H1 (cell line): ENCODE data around the gene COQ10B. TPM values are rescaled to one million over a fixed set of nuclear protein-coding genes. Genes with fewer than 3 reads are reported as not detected.

Source experiments
- CBX5 ChIP-seq: fragments of 300-800, 300-1000 bp; sonication (generic); IDR thresholded peaks from 2 replicates; pipeline ENCODE4 v1.7.1; 2016; ENCODE audit warnings: antibody characterized with exemption, low read length, low read depth
- CHD1 ChIP-seq: IDR thresholded peaks from 2 replicates; pipeline ENCODE4 v1.6.1; 2012; ENCODE audit warnings: low read depth, low read length, improper control_type of control experiment
- GABPA ChIP-seq: IDR thresholded peaks from 2 replicates; pipeline ENCODE4 v1.6.1; 2011; ENCODE audit warnings: mild to moderate bottlenecking, low read length, moderate library complexity, borderline replicate concordance; ENCODE audit not compliant: insufficient read depth
- JUN ChIP-seq: IDR thresholded peaks from 2 replicates; pipeline ENCODE4 v1.6.1; 2011; ENCODE audit warnings: low read depth, mild to moderate bottlenecking, improper control_type of control experiment, low read length
- JUND ChIP-seq: IDR thresholded peaks from 2 replicates; pipeline ENCODE4 v1.6.1; 2011; ENCODE audit warnings: mild to moderate bottlenecking, improper control_type of control experiment, low read length
- SP2 ChIP-seq: IDR thresholded peaks from 2 replicates; pipeline ENCODE4 v1.6.1; 2012; ENCODE audit warnings: mild to moderate bottlenecking, low read length, inconsistent platforms
- TCF12 ChIP-seq: IDR thresholded peaks from 2 replicates; pipeline ENCODE4 v1.6.1; 2011; ENCODE audit warnings: low read depth, mild to moderate bottlenecking, low read length
- TEAD4 ChIP-seq: IDR thresholded peaks from 2 replicates; pipeline ENCODE4 v1.6.1; 2012; ENCODE audit warnings: low read depth, low read length, inconsistent platforms, mixed read lengths
- YY1 ChIP-seq: IDR thresholded peaks from 2 replicates; pipeline ENCODE4 v1.6.1; 2011; ENCODE audit warnings: low read depth, mild to moderate bottlenecking, low read length
- polyA plus RNA-seq, 7 experiments: library from polyadenylated mRNA; depleted of rRNA in 3 of 7; stranded (reverse) in 5 of 7; unstranded in 2 of 7; fragments of >200 nt in 5 of 7; fragments of 200-250 nt in 2 of 7; gene quantifications; 1 replicate in 5 of 7; 2 replicates in 1 of 7; 4 replicates in 1 of 7; pipeline versions ENCODE4 v1.2.1 to v1.2.3, GENCODE V29; 2011 to 2013; ENCODE audit warnings: missing spikeins in 2 of 7, mixed read lengths in 2 of 7
- total RNA-seq: library from RNA; stranded (reverse); fragmentation: NEBNext Ultra II Directional; extraction: Animal tissue kit (Norgen Biotek cat#: 25700); gene quantifications from 2 replicates; pipeline ENCODE4 v1.2.1, GENCODE V29; 2021
- TF ChIP-seq, protein P1 (sequence below): fragments of 300-600 bp; sonication (generic); IDR thresholded peaks from 2 replicates; pipeline ENCODE4 v1.7.1; 2012; ENCODE audit warnings: low read length, moderate library complexity, mild to moderate bottlenecking, inconsistent platforms; ENCODE audit not compliant: insufficient replicate concordance

COQ10B gene
- total and polyA plus RNA-seq, 2 of the 8 experiments (the other 6 are each of a cell fraction or from before 2014, with no cell fraction given) = 1.9 to 17.3 TPM

DNA sequence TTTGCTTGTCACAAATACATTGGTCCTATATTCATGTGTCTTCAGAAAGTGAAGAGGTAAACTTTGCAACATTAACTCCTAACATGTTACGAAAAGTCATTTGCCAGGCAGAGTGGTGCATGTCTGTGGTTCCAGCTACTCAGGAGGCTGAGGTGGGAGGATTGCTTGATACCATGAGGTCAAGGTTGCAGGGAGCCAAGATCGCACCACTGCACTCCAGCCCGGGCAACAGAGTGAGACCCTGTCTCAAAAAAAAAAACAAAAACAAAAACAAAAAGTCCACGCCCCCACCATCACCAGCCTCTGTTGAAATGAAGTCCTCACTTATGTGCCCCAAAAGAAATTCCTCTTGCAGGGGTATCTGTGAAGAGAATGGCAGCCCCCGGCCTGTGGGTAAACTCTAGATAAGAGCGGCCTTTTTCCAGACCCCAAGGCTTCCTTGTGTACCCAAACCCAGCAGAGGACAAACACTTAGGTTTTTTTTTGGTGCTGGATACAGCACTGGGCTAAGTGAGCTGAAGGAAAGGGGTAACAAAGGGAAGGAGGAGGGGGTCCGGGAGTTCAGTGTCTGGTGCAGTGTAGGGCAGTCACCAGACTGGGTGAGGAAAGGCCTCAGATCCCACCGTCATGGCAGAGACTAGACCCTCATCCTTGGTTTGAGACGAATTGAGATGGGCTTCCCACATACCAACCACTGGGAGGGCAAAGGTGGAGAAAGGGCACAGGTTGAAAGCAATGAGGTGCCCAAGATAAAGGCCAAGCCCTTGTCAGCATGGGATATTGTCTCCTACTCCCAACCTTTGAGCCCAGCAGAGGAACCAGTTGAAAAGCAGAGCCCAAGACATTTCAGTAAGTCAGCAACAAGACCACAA lies 27.0 kb downstream of the COQ10B start (continued):
- TF ChIP-seq, protein P1, sequence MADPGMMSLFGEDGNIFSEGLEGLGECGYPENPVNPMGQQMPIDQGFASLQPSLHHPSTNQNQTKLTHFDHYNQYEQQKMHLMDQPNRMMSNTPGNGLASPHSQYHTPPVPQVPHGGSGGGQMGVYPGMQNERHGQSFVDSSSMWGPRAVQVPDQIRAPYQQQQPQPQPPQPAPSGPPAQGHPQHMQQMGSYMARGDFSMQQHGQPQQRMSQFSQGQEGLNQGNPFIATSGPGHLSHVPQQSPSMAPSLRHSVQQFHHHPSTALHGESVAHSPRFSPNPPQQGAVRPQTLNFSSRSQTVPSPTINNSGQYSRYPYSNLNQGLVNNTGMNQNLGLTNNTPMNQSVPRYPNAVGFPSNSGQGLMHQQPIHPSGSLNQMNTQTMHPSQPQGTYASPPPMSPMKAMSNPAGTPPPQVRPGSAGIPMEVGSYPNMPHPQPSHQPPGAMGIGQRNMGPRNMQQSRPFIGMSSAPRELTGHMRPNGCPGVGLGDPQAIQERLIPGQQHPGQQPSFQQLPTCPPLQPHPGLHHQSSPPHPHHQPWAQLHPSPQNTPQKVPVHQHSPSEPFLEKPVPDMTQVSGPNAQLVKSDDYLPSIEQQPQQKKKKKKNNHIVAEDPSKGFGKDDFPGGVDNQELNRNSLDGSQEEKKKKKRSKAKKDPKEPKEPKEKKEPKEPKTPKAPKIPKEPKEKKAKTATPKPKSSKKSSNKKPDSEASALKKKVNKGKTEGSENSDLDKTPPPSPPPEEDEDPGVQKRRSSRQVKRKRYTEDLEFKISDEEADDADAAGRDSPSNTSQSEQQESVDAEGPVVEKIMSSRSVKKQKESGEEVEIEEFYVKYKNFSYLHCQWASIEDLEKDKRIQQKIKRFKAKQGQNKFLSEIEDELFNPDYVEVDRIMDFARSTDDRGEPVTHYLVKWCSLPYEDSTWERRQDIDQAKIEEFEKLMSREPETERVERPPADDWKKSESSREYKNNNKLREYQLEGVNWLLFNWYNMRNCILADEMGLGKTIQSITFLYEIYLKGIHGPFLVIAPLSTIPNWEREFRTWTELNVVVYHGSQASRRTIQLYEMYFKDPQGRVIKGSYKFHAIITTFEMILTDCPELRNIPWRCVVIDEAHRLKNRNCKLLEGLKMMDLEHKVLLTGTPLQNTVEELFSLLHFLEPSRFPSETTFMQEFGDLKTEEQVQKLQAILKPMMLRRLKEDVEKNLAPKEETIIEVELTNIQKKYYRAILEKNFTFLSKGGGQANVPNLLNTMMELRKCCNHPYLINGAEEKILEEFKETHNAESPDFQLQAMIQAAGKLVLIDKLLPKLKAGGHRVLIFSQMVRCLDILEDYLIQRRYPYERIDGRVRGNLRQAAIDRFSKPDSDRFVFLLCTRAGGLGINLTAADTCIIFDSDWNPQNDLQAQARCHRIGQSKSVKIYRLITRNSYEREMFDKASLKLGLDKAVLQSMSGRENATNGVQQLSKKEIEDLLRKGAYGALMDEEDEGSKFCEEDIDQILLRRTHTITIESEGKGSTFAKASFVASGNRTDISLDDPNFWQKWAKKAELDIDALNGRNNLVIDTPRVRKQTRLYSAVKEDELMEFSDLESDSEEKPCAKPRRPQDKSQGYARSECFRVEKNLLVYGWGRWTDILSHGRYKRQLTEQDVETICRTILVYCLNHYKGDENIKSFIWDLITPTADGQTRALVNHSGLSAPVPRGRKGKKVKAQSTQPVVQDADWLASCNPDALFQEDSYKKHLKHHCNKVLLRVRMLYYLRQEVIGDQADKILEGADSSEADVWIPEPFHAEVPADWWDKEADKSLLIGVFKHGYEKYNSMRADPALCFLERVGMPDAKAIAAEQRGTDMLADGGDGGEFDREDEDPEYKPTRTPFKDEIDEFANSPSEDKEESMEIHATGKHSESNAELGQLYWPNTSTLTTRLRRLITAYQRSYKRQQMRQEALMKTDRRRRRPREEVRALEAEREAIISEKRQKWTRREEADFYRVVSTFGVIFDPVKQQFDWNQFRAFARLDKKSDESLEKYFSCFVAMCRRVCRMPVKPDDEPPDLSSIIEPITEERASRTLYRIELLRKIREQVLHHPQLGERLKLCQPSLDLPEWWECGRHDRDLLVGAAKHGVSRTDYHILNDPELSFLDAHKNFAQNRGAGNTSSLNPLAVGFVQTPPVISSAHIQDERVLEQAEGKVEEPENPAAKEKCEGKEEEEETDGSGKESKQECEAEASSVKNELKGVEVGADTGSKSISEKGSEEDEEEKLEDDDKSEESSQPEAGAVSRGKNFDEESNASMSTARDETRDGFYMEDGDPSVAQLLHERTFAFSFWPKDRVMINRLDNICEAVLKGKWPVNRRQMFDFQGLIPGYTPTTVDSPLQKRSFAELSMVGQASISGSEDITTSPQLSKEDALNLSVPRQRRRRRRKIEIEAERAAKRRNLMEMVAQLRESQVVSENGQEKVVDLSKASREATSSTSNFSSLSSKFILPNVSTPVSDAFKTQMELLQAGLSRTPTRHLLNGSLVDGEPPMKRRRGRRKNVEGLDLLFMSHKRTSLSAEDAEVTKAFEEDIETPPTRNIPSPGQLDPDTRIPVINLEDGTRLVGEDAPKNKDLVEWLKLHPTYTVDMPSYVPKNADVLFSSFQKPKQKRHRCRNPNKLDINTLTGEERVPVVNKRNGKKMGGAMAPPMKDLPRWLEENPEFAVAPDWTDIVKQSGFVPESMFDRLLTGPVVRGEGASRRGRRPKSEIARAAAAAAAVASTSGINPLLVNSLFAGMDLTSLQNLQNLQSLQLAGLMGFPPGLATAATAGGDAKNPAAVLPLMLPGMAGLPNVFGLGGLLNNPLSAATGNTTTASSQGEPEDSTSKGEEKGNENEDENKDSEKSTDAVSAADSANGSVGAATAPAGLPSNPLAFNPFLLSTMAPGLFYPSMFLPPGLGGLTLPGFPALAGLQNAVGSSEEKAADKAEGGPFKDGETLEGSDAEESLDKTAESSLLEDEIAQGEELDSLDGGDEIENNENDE = no peak
- TF ChIP-seq GABPA (no peak), JUND (no peak), SP2 (no peak), CHD1 (no peak), YY1 (no peak), TCF12 (no peak), TEAD4 (no peak), CBX5 (no peak), JUN (no peak)
- TF ChIP-seq, all 59 proteins: peak for 0
